GM12873 (cell line): Measurements from ENCODE around the gene SORCS2.

Experiments used
- CTCF ChIP-seq: IDR thresholded peaks from 2 replicates; pipeline ENCODE4 v1.5.1; 2012; ENCODE audit warnings: low read depth, mild to moderate bottlenecking, moderate library complexity, low read length, control low read depth; ENCODE audit not compliant: insufficient read depth; ENCODE audit errors: missing control alignments

Gene SORCS2

GRCh38 chr4:7632341-7632740 is 440.0 kb downstream of the SORCS2 start:
- no peak for TF ChIP-seq CTCF

GRCh38 chr4:7632971-7633370 is 440.6 kb downstream of the SORCS2 start:
- TF ChIP-seq CTCF: no peak

GRCh38 chr4:7634661-7635251 is 442.4 kb downstream of the SORCS2 start:
- no peak for TF ChIP-seq CTCF

- no peak for TF ChIP-seq CTCF
Observed at GRCh38 chr4:7635445-7636239, 443.3 kb downstream of the SORCS2 start.

- TF ChIP-seq CTCF: no peak
Observed at GRCh38 chr4:7636240-7636508, 443.8 kb downstream of the SORCS2 start.

GRCh38 chr4:7637139-7637538 is 444.8 kb downstream of the SORCS2 start:
- TF ChIP-seq CTCF: no peak

- no peak for TF ChIP-seq CTCF
Observed at GRCh38 chr4:7637971-7638370, 445.6 kb downstream of the SORCS2 start.
